ENCODE data around the gene AGAP1. TPM values are rescaled to one million over a fixed set of nuclear protein-coding genes. Genes with fewer than 3 reads are reported as not detected.

AGAP1 gene
- total RNA-seq, 1 donor from 2014 or later = 33.4 TPM

DNA sequence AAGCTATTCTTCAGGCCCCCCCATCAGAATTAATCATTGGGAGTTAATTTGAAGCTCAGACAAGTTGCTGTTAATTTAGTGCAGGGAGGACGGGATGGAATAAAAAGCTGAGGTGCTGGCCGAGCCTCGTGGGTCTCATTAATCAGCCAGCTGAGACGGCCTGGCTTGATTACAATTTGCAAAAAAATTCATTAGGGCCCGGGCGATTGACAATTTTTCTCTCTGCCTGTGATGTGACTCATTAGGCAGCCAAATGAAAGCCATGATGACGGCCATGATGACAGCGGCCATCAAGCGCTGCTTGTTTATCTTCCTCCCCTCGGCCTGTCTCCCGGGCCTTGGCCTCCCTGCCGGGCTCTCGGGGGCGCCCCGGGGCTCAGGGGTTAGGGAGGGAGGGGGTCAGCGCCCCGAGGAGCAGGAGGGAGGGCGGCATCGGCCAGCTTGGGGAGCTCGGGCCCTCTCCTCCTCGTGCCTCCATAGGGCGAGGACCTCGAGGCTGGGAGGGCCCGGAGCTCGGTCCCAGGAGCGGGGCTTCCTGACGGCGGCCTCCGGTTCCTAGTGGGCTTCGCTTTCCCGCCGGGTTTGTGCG is 669.1 kb downstream of the AGAP1 start:
- ATAC-seq (no peak), DNase-seq (peak; percentile 56)
- Histone ChIP-seq H3K27me3 (peaks cover 95% of the 10 kb centered on the region), H3K9me3 (no peaks in the 10 kb centered on the region), H3K4me1 (peaks cover 26% of the 10 kb centered on the region), H3K4me3 (no peak overlapping the region), H3K27ac (no peak overlapping the region), H3K36me3 (no peaks in the 10 kb centered on the region)
- intact Hi-C loops (cut with DNase I) = no loop called here
- TF ChIP-seq, protein P1, sequence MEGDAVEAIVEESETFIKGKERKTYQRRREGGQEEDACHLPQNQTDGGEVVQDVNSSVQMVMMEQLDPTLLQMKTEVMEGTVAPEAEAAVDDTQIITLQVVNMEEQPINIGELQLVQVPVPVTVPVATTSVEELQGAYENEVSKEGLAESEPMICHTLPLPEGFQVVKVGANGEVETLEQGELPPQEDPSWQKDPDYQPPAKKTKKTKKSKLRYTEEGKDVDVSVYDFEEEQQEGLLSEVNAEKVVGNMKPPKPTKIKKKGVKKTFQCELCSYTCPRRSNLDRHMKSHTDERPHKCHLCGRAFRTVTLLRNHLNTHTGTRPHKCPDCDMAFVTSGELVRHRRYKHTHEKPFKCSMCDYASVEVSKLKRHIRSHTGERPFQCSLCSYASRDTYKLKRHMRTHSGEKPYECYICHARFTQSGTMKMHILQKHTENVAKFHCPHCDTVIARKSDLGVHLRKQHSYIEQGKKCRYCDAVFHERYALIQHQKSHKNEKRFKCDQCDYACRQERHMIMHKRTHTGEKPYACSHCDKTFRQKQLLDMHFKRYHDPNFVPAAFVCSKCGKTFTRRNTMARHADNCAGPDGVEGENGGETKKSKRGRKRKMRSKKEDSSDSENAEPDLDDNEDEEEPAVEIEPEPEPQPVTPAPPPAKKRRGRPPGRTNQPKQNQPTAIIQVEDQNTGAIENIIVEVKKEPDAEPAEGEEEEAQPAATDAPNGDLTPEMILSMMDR (IDR thresholded peaks at IDR 0.05) = no peak

GRCh38 chr2:236163471-236164200 is 669.8 kb downstream of the AGAP1 start:
- Histone ChIP-seq H3K4me3 (peak overlapping the region; percentile 39), H3K27ac (no peak overlapping the region), H3K36me3 (no peaks in the 10 kb centered on the region), H3K4me1 (peaks cover 32% of the 10 kb centered on the region), H3K27me3 (peaks cover 97% of the 10 kb centered on the region), H3K9me3 (no peaks in the 10 kb centered on the region)
- intact Hi-C loops (cut with DNase I) = no loop called here
- DNase-seq (peak; percentile 59), ATAC-seq (no peak)
- TF ChIP-seq, protein P1 (IDR thresholded peaks at IDR 0.05) = no peak

- ATAC-seq (no peak), DNase-seq (peak; percentile 62)
- intact Hi-C loops (cut with DNase I) = no loop called here
- Histone ChIP-seq H3K4me1 (peaks cover 34% of the 10 kb centered on the region), H3K9me3 (no peaks in the 10 kb centered on the region), H3K27ac (no peak overlapping the region), H3K36me3 (no peaks in the 10 kb centered on the region), H3K4me3 (peak overlapping the region; percentile 39), H3K27me3 (peaks cover 97% of the 10 kb centered on the region)
- TF ChIP-seq, protein P1 (IDR thresholded peaks at IDR 0.05) = no peak
Measured at GRCh38 chr2:236164201-236164924, 670.5 kb downstream of the AGAP1 start.

DNA sequence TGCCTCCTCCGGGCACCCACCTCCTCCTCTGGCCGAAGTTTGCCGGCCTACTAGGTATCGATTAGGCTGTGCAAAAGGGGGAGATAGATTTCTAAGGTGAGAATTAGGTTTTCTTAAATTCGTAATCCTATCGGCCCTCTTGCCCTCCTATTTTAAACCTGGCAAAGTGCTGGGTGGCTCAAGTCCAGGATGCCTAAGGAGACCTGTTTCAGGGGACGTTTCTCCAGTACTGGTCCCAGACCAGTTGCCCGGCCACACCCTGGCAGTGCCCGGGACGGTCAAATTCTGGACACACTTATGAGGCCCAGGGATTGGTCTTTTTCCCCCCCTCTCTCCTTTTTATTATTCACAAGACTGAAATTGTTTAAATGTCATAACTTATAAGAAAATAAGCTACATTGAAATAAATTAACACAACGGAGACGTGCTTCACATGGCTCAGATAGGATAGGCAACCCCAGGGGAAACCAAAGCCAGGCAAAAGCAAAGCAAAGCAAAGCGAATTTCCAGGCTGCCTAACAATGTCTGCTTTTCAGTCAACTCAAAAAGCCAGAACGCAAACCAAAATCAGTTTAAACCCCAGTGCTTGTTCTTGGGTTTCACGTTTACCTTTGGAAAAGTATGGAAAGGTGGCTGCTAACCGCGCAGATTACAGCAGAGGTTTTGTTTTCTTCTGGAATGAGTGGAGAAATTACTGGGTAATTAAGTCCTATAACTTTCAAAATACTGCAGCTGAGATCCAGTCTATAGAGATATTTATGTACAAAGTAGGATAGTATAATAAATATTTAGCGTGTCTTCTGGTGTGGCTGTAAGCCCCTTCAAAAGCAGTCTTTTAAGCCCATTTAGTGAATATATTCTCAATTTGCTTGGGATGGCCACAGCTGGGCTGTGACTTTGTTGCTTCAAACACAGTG is 671.3 kb downstream of the AGAP1 start:
- Histone ChIP-seq H3K36me3 (no peaks in the 10 kb centered on the region), H3K27ac (no peak overlapping the region), H3K4me1 (peaks cover 34% of the 10 kb centered on the region), H3K27me3 (peaks cover 99% of the 10 kb centered on the region), H3K4me3 (peak overlapping the region; percentile 39), H3K9me3 (no peaks in the 10 kb centered on the region)
- intact Hi-C loops (cut with DNase I) = no loop called here
- ATAC-seq = no peak
- TF ChIP-seq, protein P1 (IDR thresholded peaks at IDR 0.05) = no peak
- peak; percentile 30 for DNase-seq
